TTC549 (cell line): ENCODE data around the gene IGFN1.

ENCODE experiments used
- FAIRE-seq: peaks from 2 replicates; lab custom pipeline; 2012; peaks lifted over from hg19 to GRCh38; lab: Jason Lieb, UNC

The IGFN1 gene

GRCh38 chr1:201266774-201267173 is 76.2 kb downstream of the IGFN1 start:
- no peak for FAIRE-seq

- no peak for FAIRE-seq
Observed at GRCh38 chr1:201267481-201268229, 77.0 kb downstream of the IGFN1 start.

- FAIRE-seq = no peak
Observed at GRCh38 chr1:201268604-201269151, 78.1 kb downstream of the IGFN1 start.

GRCh38 chr1:201269281-201269680 is 78.7 kb downstream of the IGFN1 start:
- FAIRE-seq = no peak

GRCh38 chr1:201269900-201270410 is 79.3 kb downstream of the IGFN1 start:
- no peak for FAIRE-seq

GRCh38 chr1:201270616-201271390 is 80.2 kb downstream of the IGFN1 start:
- no peak for FAIRE-seq

GRCh38 chr1:201272799-201273198 is 82.2 kb downstream of the IGFN1 start:
- no peak for FAIRE-seq

- no peak for FAIRE-seq
Observed at GRCh38 chr1:201274616-201275252, 84.1 kb downstream of the IGFN1 start.

- FAIRE-seq = no peak
Observed at GRCh38 chr1:201275253-201275666, 84.6 kb downstream of the IGFN1 start.

GRCh38 chr1:201276891-201277290 is 86.3 kb downstream of the IGFN1 start:
- FAIRE-seq = no peak

GRCh38 chr1:201277441-201277840 is 86.8 kb downstream of the IGFN1 start:
- no peak for FAIRE-seq
